Stromal cell of bone marrow (primary cell): ENCODE data around the gene TMEM61.
"Not testable (repeated sequence)": the region's sequence is repeated elsewhere in the genome, so short reads cannot be mapped to it uniquely, and the experiment has no call there.

Source experiments
- DNase-seq: peaks from one replicate; pipeline ENCODE4 v3.0.0-alpha.2; 2012; ENCODE audit warnings: low read depth

Gene TMEM61

DNA sequence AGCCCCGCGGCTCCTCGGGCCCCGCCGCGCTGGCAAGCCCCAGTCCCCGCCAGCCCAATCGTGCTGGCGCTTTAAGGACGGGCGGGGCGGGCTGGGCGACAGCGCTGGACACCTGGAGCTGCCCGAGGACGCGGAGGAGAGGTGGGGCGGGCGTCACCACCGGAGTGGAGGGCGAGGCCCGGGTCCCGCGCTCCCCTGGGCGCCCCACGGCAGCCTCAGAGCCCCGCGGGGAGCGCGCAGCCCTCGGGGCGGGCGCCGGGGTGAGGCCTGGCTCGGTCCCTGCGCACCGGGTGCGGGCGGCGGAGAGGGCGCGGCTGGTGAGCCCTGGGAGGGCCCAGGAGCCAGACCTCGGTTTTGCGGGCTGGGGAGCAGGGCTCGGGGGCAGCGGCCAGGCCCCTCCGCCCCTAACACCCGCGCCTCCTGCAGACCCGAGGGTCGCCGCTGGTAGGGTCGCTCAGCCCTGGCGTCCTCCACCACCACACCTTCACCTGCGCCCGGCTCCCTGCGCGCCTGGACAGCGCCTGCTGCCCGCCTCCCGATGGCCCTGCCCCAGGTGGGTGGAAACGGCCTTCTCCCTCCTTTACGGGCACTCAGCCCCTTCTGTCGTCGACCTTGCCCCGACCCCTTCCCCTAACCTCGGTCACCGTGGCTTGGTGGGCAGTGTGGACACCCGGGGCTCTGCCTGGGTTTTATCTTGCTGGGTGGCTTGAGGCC, at the start of gene TMEM61:
TMEM61 (plus strand) TSS at position 101 of the 714 bp plus-strand sequence; CDS start at position 539, 438 bp downstream.
- no peak for DNase-seq

DNA sequence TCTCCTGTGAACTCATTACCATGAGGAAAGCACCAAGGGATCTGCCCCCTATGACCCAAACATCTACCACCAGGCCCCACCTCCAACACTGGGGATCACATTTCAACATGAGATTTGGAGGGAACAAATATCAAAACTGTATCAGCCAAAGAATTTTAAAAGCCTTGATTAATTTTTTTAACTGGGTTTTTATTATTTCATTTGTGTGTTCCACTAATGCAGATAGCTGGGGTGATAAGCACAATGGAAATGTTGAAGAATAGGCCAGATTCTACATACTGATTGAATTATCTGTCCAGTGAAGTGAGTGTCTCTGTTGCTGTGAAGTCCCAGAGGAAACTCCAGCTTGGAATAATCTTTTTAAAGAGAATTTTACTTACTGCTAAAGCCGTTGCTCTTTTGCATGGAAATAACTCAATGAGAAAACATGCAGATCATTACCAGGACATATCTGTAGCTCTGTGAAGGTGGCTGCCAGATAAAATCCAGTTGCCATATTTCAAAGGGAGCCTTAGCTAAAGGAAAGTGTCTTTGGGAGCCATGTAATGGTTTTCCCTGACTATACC, 49.1 kb upstream of the TMEM61 start:
- no peak for DNase-seq

- DNase-seq: not testable (repeated sequence)
Observed at GRCh38 chr1:54934081-54934480, 46.3 kb upstream of the TMEM61 start.

DNA sequence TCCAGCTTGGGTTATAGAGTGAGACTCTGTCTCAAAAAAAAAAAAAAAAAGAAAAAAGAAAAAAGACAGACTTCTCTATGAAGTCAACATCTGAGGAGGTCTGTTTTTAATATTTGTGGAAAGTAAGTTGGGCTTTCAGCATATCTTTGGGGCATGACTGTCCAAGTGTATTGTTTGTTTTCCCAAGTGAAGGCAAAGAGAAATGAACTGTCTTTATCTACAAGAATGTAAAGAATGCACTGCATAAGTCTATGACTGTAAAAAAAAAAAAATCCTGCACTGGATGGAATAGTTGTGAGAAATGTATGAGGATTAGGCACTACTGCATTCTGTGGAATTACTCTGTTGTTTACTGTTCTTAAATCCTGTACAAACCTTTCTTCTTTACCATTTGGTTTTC, 45.6 kb upstream of the TMEM61 start:
- DNase-seq: peak; percentile 74

DNA sequence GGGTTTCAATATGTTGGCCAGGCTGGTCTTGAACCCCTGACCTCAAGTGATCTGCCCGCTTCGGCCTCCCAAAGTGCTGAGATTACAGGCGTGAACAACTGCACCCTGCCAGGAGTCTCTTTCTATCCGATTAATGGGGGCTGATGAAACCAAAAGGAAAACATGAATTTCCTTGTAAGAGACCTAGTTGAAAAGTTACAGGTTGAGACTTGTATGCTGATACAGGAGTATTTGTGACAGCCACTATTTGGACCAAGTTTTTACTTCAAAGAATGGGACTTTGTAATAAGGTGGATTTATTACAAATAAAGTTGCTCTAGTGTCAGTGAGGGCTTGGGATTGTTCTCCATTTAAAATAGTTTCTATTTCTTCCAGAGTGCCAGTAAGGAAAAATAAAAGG, 43.6 kb upstream of the TMEM61 start:
- DNase-seq: no peak

DNA sequence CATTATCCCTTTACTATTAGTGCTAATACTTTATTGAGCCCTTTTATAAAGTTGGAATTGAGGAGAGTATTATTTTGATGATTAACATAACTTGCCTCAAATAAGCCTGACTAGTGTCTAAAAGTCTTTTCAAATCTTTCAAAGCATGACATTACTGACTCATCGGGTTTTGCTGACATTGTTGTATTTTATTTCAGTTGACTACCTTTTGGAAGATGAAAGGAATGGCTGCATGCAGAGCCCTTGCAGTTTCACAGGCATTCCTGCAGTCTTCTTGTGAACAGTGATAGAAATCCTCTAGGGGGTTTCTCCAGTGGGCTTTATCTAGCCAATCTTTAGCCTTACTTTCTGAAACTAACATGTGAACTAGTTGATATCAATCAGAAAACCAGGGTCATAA, 43.0 kb upstream of the TMEM61 start:
- no peak for DNase-seq

- not testable (repeated sequence) for DNase-seq
Observed at GRCh38 chr1:54938955-54939354, 41.5 kb upstream of the TMEM61 start.

- no peak for DNase-seq
Observed at GRCh38 chr1:54940042-54940441, 40.4 kb upstream of the TMEM61 start.

DNA sequence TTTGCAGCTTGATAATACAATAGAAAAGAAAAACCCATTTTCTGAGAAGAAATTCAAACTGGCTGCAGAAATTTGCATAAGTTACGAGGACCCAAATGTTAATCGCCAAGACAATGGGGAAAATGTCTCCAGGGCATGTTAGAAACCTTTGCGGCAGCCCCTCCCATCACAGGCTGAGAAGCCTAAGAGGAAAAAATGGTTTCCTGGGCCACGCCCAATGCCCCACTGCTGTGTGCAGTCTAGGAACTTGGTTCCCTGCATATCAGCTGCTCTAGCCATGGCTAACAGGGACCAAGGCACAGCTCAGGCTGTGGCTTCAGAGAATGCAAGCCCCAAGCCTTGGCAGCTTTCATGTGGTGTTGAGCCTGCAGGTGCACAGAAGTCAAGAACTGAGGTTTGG, 37.5 kb upstream of the TMEM61 start:
- no peak for DNase-seq

DNA sequence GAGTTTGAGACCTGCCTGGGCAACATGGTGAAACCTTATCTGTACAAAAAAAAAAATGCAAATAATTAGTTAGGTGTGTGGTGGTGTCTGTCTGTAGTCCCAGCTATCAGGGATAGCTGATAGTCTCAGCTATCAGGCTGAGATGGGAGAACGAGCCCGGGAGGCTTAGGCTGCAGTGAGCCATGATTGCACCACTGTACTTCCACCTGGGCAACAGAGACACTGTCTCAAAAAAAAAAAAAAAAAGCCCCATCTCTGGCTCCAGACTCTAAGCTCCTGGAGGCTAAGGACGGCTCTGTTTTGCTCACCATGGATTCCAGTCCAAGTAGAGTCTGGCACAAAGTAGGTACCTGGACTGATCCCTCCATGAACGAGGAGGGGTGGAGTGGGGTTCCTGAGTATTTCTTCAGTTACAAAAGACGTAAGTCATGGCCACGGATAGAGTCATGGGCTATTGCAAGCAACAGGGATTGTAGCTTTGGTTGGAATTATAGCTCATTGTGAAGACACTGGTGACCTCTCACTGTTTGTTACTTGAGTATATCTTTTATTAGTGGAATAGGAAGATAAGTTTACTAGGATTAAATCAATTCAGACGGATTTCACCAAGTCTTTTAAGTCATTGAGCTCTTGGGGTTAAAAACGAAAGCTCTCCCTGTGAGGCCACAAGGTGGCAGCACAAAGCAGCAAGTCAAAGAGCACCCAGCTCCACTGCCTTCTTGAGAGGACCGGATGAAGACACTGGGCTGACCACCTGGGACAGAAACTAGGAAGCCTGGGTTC, 35.6 kb upstream of the TMEM61 start:
- peak; percentile 70 for DNase-seq

DNA sequence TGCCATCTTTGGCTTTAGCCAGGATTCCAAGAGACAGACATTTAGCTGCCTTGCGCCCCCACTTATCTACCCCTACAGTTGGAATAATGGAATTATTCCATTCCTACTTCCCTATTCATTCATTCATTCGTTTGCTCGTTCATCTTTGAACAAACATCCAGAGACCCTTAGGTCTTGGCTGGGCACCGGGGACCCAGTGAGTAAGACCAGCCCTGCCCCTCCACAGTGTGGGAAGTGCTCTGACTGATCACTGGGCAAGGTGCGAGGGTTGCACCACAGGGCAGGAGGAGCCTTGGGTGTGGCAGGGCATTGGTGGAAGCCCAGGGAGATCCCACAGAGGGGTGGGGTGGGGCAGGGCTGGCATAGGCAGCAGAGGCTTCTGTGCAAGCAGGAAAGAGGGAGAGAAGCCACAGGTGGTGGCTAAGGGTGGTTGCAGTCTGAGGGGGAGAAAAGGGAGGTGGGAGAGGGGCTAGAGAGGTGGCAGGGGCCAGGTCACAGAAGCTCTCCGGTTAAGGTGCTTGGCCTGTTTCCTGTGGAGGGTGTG, 35.0 kb upstream of the TMEM61 start:
- no peak for DNase-seq

DNA sequence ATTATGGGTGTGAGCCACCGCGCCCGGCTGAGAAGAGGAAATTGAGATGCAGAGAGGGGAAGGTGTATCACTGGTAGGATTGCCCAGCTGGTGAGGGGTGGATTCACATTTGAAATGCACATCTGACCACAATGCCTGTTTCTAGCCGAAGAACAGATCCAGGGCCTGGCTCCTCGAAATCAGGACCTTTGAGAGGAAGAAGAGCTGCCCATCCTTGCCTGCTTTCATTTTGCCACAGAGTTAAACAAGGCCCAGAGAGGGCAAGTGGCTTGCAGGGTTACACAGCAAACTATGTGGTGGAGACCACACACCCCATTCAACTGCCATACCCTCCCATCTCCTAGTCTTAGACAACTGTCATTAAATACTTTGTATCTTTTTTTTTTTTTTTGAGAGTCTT, 32.9 kb upstream of the TMEM61 start:
- DNase-seq: no peak

GRCh38 chr1:54949053-54949452, 31.4 kb upstream of the TMEM61 start:
- DNase-seq: no peak

DNA sequence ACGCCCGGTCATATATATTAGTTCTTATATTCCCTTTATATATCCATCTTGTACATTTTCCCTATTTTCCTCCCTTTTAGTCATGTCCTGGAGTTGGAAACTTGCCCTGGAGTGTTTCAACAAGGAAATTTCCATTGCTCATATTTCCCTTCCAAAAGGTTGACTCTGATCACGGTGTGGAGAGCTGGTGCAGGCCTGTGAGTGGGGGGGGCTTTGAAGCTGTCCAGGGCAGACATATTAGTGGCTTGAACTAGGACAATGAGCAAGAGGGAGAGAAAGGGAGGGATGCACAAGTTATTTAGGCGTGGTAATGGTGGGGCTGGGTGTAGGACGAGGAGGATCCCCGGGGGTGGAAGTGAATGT, 30.4 kb upstream of the TMEM61 start:
- DNase-seq: peak; percentile 60

- DNase-seq: peak; percentile 87
Observed at GRCh38 chr1:54950369-54951163, 29.9 kb upstream of the TMEM61 start.

GRCh38 chr1:54951810-54952226, 28.6 kb upstream of the TMEM61 start:
- no peak for DNase-seq

- DNase-seq: no peak
Observed at GRCh38 chr1:54952950-54953718, 27.3 kb upstream of the TMEM61 start.

DNA sequence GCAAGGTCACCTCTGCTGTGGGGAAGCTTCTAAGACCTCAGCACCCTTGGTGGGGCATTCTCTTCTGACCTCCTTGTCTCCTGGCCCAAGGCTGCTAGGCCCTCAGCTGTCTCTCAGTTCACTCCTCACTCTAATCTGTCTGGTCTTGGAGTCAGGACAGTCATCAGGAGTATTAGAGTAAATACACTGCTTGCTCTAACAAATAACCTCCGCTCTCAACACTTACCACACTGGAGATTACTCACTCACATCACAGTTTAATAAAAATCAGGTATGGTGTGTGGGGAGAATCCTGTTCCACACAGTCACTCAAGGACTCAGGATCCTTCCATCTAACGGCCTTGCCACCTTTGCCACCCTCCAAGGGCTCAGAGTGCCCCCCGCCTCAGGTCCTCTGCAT, 26.6 kb upstream of the TMEM61 start:
- no peak for DNase-seq

- DNase-seq: no peak
Observed at GRCh38 chr1:54955359-54955758, 25.1 kb upstream of the TMEM61 start.

DNA sequence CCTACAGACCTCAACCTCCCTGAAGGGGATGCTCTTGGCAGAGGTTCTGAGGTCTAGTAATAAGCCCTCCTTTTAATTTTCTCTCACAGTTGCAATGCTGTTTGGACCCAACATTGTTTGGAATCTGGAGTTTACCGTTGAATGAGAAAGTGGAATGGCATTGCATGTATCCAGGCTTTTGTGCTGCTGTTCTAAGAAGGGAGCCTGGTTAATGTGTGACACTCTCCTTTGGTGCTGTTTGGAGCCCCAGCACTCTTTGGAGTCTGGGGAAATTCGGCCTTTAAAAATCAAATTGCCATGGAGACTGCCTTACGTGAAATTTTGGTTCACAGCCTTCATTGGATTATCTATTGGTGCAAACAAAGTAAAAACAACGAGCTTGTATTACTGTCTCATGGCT, 23.7 kb upstream of the TMEM61 start:
- no peak for DNase-seq

DNA sequence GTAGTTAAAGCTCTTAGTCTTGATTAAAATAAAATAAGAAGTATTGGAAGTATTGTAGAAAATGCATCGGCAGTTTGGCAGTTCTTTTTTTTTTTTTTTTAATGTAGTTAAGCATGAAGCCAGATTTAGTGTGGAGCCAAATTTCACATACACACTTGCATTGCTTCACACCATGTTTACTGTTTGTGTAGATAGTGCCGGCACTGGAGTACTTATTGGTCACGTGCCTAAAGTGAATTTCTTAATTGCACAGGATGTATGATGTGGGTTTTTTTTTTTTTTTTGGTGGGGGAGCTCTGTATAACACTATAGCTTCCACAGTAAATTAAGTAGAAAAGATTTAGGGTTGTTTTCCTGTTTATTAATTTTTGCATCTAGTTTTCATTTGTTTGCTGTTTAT, 21.2 kb upstream of the TMEM61 start:
- no peak for DNase-seq
